ENCODE measurements around the gene CDCA7. TPM values are rescaled to one million over a fixed set of nuclear protein-coding genes. Genes with fewer than 3 reads are reported as not detected.
"Not testable (repeated sequence)": the region's sequence is repeated elsewhere in the genome, so short reads cannot be mapped to it uniquely, and the experiment has no call there.

The CDCA7 gene
- total RNA-seq, 1 donor from 2014 or later = 14.5 TPM

- ATAC-seq = no peak
Measured at GRCh38 chr2:173404841-173405750, 50.4 kb downstream of the CDCA7 start.

GRCh38 chr2:173407176-173407575, 52.5 kb downstream of the CDCA7 start:
- peak; percentile 46 for ATAC-seq

- no peak for ATAC-seq
Measured at GRCh38 chr2:173407646-173408045, 53.0 kb downstream of the CDCA7 start.

- ATAC-seq = no peak
Measured at GRCh38 chr2:173410579-173410978, 55.9 kb downstream of the CDCA7 start.

- ATAC-seq = no peak
Measured at GRCh38 chr2:173412628-173413027, 58.0 kb downstream of the CDCA7 start.

GRCh38 chr2:173414823-173415322, 60.2 kb downstream of the CDCA7 start:
- ATAC-seq = peak; percentile 41

- ATAC-seq = no peak
Measured at GRCh38 chr2:173415431-173416381, 61.0 kb downstream of the CDCA7 start.

- not testable (repeated sequence) for ATAC-seq
Measured at GRCh38 chr2:173416415-173417152, 61.9 kb downstream of the CDCA7 start.

GRCh38 chr2:173417341-173417740, 62.7 kb downstream of the CDCA7 start:
- ATAC-seq = no peak

- no peak for ATAC-seq
Measured at GRCh38 chr2:173417802-173418201, 63.1 kb downstream of the CDCA7 start.

Measured in esophagus mucosa (tissue), 1 donor.